GM12891 (cell line): ENCODE measurements around the gene CA5A.
A peak's percentile ranks its signal among the peaks of the same experiment; 100 is the strongest.
"Not testable (repeated sequence)": the region's sequence is repeated elsewhere in the genome, so short reads cannot be mapped to it uniquely, and the experiment has no call there.

ENCODE experiments used
- POLR2A ChIP-seq: IDR thresholded peaks from 2 replicates; pipeline ENCODE4 v1.6.1; 2011; ENCODE audit warnings: low read depth, low read length, control low read depth
- POLR2AphosphoS5 ChIP-seq: IDR thresholded peaks from 2 replicates; pipeline ENCODE4 v1.6.1; 2011; ENCODE audit warnings: low read depth, low read length, control low read depth
- POU2F2 ChIP-seq: IDR thresholded peaks from 2 replicates; pipeline ENCODE4 v1.6.1; 2011; ENCODE audit warnings: low read depth, mild to moderate bottlenecking, control low read depth, low read length, moderate library complexity

- TF ChIP-seq POLR2A, POLR2AphosphoS5: not testable (repeated sequence)
- TF ChIP-seq POU2F2 = peak; percentile 82
These were observed 27.0 kb downstream of the CA5A start for GRCh38 chr16:87909203-87909935.
